HEK293 (cell line): Measurements from ENCODE around the gene IL3RA.

Source experiments
- CTCF ChIP-seq: fragments of 450-650 bp; formaldehyde crosslinking; IDR thresholded peaks from 2 replicates; pipeline ENCODE4 v1.5.1; 2016; ENCODE audit warnings: missing biosample characterization, missing genetic modification characterization
- GLI2 ChIP-seq: fragments of 450-650 bp; formaldehyde crosslinking; IDR thresholded peaks from 2 replicates; pipeline ENCODE4; 2017; ENCODE audit warnings: missing biosample characterization, missing genetic modification characterization, low read depth, borderline replicate concordance
- REPIN1 ChIP-seq: fragments of 450-650 bp; formaldehyde crosslinking; IDR thresholded peaks from 2 replicates; pipeline ENCODE4 v1.5.1; 2017; ENCODE audit warnings: missing biosample characterization, missing genetic modification characterization, low read depth
- ZBTB10 ChIP-seq: fragments of 450-650 bp; formaldehyde crosslinking; IDR thresholded peaks from 2 replicates; pipeline ENCODE4 v1.5.1; 2016; ENCODE audit warnings: missing biosample characterization, missing genetic modification characterization
- ZBTB11 ChIP-seq: fragments of 450-650 bp; formaldehyde crosslinking; conservative IDR thresholded peaks from 2 replicates; pipeline ENCODE4 v1.5.1; 2016; ENCODE audit warnings: low read depth, missing biosample characterization, missing genetic modification characterization
- ZNF133 ChIP-seq: fragments of 450-650 bp; formaldehyde crosslinking; IDR thresholded peaks from 2 replicates; pipeline ENCODE4 v1.5.1; 2016; ENCODE audit warnings: missing biosample characterization, missing genetic modification characterization
- ZNF23 ChIP-seq: fragments of 450-650 bp; formaldehyde crosslinking; IDR thresholded peaks from 2 replicates; pipeline ENCODE4 v1.5.1; 2016; ENCODE audit warnings: missing biosample characterization, missing genetic modification characterization, borderline replicate concordance
- ZNF24 ChIP-seq: fragments of 450-650 bp; formaldehyde crosslinking; IDR thresholded peaks from 2 replicates; pipeline ENCODE4 v1.5.1; 2016; ENCODE audit warnings: missing biosample characterization, missing genetic modification characterization
- ZNF416 ChIP-seq: fragments of 450-650 bp; formaldehyde crosslinking; IDR thresholded peaks from 2 replicates; pipeline ENCODE4 v1.5.1; 2016; ENCODE audit warnings: missing biosample characterization, missing genetic modification characterization
- ZNF423 ChIP-seq: fragments of 450-650 bp; formaldehyde crosslinking; IDR thresholded peaks from 2 replicates; pipeline ENCODE4 v1.5.1; 2016; ENCODE audit warnings: missing biosample characterization, missing genetic modification characterization
- ZNF433 ChIP-seq: fragments of 450-650 bp; formaldehyde crosslinking; IDR thresholded peaks from 2 replicates; pipeline ENCODE4 v1.5.1; 2016; ENCODE audit warnings: missing biosample characterization, missing genetic modification characterization, low read depth
- ZNF549 ChIP-seq: fragments of 450-650 bp; IDR thresholded peaks from 2 replicates; pipeline ENCODE4 v1.5.1; 2018; ENCODE audit warnings: missing biosample characterization, missing genetic modification characterization, mild to moderate bottlenecking, inconsistent platforms, moderate library complexity

- TF ChIP-seq ZNF549 (tag by site-specific recombination) (no peak), ZBTB11 (tag by site-specific recombination) (no peak), ZNF423 (tag by site-specific recombination) (no peak), ZNF24 (tag by site-specific recombination) (no peak), ZNF433 (no peak), CTCF (no peak), GLI2 (tag by site-specific recombination) (no peak), REPIN1 (no peak), ZNF23 (tag by site-specific recombination) (no peak), ZNF133 (tag by site-specific recombination) (no peak), ZNF416 (no peak), ZBTB10 (tag by site-specific recombination) (no peak)
Observed at GRCh38 chrX:1412551-1413161, 76.1 kb downstream of the IL3RA start.
